ENCODE data around the gene TAAR5.

The TAAR5 gene

GRCh38 chr6:132552372-132552771 lies 37.2 kb downstream of the TAAR5 start, which contains the start of gene TAAR8:
TSS of gene TAAR8 (plus strand) at chr6:132552672. CDS start at chr6:132552693, 21 bp downstream.
- Histone ChIP-seq H3K27ac (no peak within 1 kb of the TSS), H2AFZ (ENCODE audit: low read depth) (no peak within 1 kb of the TSS), H3K9ac (no peak within 1 kb of the TSS), H4K20me1 (ENCODE audit: insufficient read depth) (no peaks in the 10 kb centered on the region), H3K79me2 (ENCODE audit: insufficient read depth, low read depth) (no peaks in the 10 kb centered on the region), H3K27me3 (ENCODE audit: insufficient read depth, low read depth) (no peaks in the 10 kb centered on the region), H3K4me2 (no peak within 1 kb of the TSS), H3K4me3 (IDR thresholded peaks at IDR 0.05; ENCODE audit: insufficient read depth, low read depth, low read length) (no peak within 1 kb of the TSS), H3K36me3 (ENCODE audit: insufficient read depth) (no peaks in the 10 kb centered on the region), H3K4me1 (ENCODE audit: low read depth, poor library complexity, severe bottlenecking) (no peaks in the 10 kb centered on the region)
- no peak for TF ChIP-seq CTCF (conservative IDR thresholded peaks at IDR 0.05; ENCODE audit: low read depth, low read length)

- Histone ChIP-seq H3K79me2 (ENCODE audit: insufficient read depth, low read depth) (no peaks in the 10 kb centered on the region), H3K4me3 (IDR thresholded peaks at IDR 0.05; ENCODE audit: insufficient read depth, low read depth, low read length) (no peak overlapping the region), H3K36me3 (ENCODE audit: insufficient read depth) (no peaks in the 10 kb centered on the region), H4K20me1 (ENCODE audit: insufficient read depth) (no peaks in the 10 kb centered on the region), H3K4me1 (ENCODE audit: low read depth, poor library complexity, severe bottlenecking) (no peaks in the 10 kb centered on the region), H3K4me2 (no peak overlapping the region), H3K27me3 (ENCODE audit: insufficient read depth, low read depth) (no peaks in the 10 kb centered on the region), H2AFZ (ENCODE audit: low read depth) (no peak overlapping the region), H3K9ac (no peak overlapping the region), H3K27ac (no peak overlapping the region)
- TF ChIP-seq CTCF (conservative IDR thresholded peaks at IDR 0.05; ENCODE audit: low read depth, low read length): no peak
These were observed 38.3 kb downstream of the TAAR5 start for GRCh38 chr6:132551214-132551613.

GRCh38 chr6:132548746-132549463 lies 40.6 kb downstream of the TAAR5 start:
- Histone ChIP-seq H3K36me3 (ENCODE audit: insufficient read depth) (no peaks in the 10 kb centered on the region), H3K79me2 (ENCODE audit: insufficient read depth, low read depth) (no peaks in the 10 kb centered on the region), H3K4me2 (no peak overlapping the region), H2AFZ (ENCODE audit: low read depth) (no peak overlapping the region), H3K27ac (no peak overlapping the region), H3K9ac (no peak overlapping the region), H4K20me1 (ENCODE audit: insufficient read depth) (no peaks in the 10 kb centered on the region), H3K4me3 (IDR thresholded peaks at IDR 0.05; ENCODE audit: insufficient read depth, low read depth, low read length) (no peak overlapping the region), H3K4me1 (ENCODE audit: low read depth, poor library complexity, severe bottlenecking) (no peaks in the 10 kb centered on the region), H3K27me3 (ENCODE audit: insufficient read depth, low read depth) (no peaks in the 10 kb centered on the region)
- no peak for TF ChIP-seq CTCF (conservative IDR thresholded peaks at IDR 0.05; ENCODE audit: low read depth, low read length)

GRCh38 chr6:132544826-132545225 lies 44.7 kb downstream of the TAAR5 start:
- Histone ChIP-seq H3K27me3 (ENCODE audit: insufficient read depth, low read depth) (no peaks in the 10 kb centered on the region), H3K4me2 (no peak overlapping the region), H3K36me3 (ENCODE audit: insufficient read depth) (no peaks in the 10 kb centered on the region), H3K27ac (no peak overlapping the region), H3K4me3 (IDR thresholded peaks at IDR 0.05; ENCODE audit: insufficient read depth, low read depth, low read length) (no peak overlapping the region), H2AFZ (ENCODE audit: low read depth) (no peak overlapping the region), H3K79me2 (ENCODE audit: insufficient read depth, low read depth) (no peaks in the 10 kb centered on the region), H3K4me1 (ENCODE audit: low read depth, poor library complexity, severe bottlenecking) (no peaks in the 10 kb centered on the region), H3K9ac (no peak overlapping the region), H4K20me1 (ENCODE audit: insufficient read depth) (no peaks in the 10 kb centered on the region)
- no peak for TF ChIP-seq CTCF (conservative IDR thresholded peaks at IDR 0.05; ENCODE audit: low read depth, low read length)
